Activated naive CD8-positive, alpha-beta T cell treated with anti-CD3 and anti-CD28 coated beads, Interleukin-2, amount 50 U/mL, for 16 hours (primary cell): ENCODE measurements around the gene IHH.

Source experiments
- DNase-seq: peaks from one replicate; pipeline ENCODE4 v3.0.0-alpha.2; 2020; ENCODE audit warnings: low read depth, low spot score

IHH gene

DNA sequence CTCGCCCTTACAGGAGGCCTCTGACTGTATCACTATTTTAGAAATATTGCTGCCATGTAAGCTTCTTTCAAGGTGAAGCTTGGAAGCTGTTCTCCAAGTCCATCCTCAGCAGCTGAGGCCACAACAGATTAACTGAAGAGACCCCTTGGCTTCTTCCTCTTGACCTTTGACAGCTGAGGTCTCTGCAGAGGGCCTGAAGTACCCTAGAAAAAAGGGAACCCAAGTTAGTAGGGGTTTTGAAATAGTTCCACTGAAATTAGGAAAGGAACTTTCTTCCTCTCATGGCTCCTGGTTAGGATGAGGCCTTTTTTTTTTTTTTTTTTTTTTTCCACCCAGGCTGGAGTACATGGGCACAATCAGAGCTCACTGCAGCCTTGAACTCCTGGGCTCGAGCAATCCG lies 15.5 kb upstream of the IHH start:
- no peak for DNase-seq

DNA sequence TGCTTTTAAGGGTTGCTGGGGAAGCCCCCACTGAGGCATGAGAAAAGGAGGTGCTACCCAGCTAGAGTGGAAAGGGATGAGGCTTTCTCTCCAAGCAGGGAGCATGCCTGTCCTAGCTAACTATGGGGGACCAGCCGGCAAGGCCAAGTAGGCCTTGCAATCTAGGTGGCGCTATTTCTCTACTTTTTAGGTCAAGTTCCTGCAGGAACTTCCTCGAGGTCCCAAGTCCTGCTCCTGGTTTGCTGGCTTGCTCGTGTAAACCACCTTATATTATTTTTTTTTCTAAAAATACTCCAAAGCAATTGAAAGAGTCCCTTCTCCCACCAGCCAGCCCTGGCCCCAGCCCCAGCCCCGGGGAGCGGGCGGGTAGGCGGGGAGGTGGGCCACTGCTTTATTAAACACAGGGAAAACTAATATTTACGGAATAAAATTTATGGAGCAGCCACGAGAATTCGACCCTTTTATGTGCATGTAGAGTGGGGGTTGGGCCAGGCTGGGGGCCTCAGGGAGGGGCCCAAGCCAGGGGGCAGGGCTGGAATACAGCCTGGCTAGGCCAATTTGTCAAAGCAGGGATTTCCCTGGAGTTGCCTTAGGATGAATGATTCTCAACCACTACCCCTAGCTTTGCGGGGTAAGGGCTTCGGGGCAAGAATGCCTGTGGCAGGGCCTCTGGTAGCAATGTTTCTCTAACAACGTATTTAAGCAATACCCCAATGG lies 12.8 kb upstream of the IHH start:
- no peak for DNase-seq

DNA sequence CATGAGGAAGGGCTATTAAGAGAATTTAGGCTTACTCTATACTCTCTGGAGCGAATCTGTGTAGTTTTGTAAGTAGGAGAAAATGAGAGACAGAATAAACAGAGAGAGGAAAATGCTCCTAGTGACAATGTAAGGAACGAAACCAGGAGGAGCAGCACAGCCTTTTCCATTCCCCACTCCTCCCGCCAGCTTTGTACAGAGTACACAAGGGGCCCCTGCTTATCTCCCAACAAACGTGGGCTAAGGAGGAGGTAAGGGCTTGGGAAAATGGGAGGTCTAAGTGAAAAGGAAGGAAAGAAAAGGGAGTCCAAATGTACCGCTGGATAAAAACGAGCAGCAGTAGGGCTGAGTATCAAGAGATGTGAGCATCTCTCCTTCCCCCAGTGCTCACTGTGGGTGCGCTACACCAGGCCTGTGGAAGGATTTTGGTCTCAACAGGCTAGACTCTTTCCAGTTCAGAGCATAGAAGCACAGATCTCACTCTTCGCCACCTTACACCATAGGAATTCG lies 12.1 kb upstream of the IHH start:
- DNase-seq: no peak

DNA sequence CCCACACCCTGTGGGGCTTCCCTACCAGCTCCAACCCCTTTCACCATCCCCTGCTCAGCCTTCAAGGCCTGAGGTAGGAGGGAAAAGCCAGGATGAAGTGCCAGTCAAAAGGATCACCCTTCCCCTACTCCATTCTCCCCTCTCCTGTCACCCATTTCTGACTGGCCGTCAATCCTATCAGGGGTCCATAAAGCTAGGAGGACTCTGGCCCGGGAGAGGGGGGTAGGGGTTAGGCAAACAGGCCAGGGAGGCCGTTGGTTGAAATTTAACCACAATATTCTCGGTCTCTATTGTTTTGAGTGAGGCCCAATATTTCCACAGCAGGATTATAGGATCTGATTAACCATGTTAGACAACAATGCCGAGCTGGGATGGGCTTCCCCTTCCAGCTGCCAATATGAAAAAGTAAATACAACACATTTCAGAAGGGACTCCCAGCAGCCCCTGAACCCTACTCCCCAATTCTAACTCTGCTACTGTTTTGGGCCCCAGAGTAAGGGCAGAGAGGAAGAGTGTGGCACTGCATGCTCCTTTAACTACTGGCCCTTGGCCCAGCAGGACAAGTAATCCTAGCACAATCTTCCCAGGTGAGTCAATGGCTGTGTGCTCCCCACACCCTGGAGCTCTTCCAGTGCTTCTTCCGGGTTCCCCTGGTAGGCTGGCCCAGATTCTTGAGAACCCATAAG lies 10.6 kb upstream of the IHH start:
- no peak for DNase-seq

DNA sequence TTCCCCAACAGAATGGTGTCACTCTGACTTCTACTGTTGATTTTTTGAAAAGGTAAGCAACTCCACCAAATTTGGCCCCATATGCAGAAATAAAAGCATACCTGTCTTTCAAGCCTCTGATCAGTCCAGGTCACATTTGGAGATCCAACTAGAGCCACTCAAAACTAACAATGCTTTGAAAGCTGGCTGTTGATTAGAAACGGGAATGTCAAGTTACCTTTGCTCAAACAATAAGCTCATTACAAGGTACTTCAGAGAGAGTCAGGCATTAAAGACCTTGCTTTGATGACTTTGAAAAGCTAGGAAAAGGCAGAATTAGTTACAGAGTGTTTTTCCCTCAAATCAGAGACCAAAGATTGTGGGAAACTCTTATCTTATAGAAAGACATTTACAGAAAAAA lies 4.8 kb upstream of the IHH start:
- no peak for DNase-seq

DNA sequence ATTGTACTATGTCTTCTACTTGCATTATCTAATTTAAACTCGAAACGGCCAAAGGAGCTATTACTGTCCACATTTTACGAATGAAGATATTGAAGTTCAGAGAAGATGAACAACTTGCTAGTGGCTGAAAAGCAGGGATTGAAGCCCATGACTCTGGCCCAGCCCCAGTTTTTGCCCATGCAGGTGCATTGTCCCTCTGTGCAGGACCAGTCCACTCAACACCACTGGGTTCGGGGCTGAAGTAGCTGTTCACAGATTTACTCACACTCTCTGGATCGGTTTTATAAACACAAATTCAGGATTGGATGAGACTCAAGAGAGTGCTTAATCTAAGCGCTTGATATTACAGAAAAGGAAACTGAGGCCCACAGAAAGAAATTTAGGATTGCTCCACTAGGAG lies 1.4 kb upstream of the IHH start:
- DNase-seq: no peak

DNA sequence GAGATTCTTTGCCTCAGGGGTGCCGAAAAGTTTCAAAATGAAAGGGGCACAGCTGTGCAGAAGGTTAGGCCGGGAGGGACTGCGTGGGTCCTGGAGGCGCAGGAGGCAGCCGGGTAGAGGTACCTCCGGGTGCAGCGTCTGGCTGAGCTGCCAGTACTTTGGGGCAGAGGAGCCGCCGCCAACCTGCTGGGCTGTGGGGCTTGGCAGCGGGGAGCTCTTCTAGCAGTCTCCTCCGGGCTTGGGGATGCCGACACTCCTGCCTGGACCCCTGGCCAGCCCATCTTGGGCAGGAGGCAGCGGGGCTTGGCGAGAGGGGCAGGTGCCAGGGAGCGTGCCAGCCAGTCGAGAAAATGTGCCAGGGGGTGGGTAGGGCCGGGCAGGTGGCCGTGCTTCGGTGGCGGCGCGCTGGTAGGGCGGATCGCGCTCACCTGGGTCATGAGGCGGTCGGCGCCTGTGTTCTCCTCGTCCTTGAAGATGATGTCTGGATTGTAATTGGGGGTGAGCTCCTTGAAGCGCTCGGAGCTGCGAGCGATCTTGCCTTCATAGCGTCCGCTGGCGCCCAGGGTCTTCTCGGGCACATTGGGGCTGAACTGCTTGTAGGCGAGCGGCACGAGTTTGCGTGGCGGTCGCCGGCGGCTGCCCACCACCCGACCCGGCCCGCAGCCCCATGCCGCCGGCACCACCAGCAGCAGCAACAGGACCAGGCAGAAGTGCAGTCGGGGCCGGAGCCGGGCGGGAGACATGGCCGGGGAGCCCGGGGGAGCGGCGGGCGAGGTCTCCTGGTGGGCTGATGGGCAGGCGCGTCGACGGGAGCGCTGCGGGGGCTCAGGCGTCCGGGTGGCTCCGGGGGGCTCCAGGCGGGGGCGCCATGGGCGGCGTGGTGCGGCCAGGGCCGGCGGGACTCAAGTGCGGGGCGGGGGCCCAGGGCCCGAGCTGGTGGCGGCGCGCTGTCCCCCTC lies 717 bp downstream of the IHH start:
- DNase-seq: no peak

DNA sequence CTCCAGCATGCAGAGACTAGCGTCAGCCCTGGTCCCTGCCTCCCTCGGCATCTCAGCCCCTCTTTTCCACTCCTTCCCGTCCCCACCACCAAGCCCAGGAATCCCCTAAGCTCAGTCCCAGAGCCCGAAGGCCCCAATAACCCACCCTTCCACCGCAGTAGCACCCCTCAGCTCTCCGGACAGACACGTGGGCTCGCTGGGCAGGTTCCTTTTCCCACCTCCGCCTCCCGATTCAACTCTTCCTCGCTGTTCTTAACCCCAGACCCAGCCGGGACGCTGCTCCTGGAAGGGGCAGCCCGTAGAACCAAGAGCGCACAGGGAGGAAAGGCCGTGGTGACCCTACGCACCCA lies 1.4 kb downstream of the IHH start:
- DNase-seq: no peak

DNA sequence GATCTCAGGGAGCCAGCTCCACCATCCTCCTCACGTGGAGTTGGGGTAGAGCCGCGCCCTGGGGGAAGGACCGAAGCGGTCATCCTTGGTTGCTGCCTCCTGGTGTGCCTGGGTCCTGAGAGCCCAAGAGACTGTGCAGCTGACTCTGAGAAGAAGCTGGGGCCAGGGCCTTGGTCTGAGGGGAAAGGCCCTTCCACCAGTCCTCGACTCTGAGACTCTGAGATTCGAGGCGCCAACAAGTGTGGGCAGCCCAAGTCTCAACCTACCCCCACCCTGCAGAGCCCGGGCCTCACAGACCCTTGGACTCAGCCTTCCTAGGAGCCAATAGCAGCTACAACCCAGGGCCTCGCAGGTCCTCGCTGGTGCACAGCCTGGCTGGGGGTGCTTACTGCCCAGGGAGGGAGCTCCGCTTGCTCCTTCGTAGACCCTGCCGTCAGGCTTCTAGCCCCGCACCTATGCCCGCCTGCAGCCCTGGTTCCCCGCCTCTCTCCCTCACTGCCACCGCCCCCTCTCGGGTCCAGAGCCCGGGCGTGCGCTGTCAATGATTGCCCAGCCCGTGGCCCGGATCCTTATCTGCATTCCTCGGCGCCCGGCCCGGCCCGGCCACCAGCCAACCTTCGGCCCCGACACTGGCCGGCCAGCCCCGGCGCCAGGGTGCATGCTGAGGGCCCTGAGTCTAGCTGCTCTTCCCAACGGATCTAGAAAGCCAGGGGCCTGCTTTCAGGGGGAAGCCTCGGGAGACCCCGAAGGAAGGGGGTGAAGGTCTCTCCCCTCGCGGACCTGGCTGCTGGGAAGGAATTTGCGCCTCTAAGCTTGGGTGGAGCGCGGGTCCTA lies 2.0 kb downstream of the IHH start:
- no peak for DNase-seq

DNA sequence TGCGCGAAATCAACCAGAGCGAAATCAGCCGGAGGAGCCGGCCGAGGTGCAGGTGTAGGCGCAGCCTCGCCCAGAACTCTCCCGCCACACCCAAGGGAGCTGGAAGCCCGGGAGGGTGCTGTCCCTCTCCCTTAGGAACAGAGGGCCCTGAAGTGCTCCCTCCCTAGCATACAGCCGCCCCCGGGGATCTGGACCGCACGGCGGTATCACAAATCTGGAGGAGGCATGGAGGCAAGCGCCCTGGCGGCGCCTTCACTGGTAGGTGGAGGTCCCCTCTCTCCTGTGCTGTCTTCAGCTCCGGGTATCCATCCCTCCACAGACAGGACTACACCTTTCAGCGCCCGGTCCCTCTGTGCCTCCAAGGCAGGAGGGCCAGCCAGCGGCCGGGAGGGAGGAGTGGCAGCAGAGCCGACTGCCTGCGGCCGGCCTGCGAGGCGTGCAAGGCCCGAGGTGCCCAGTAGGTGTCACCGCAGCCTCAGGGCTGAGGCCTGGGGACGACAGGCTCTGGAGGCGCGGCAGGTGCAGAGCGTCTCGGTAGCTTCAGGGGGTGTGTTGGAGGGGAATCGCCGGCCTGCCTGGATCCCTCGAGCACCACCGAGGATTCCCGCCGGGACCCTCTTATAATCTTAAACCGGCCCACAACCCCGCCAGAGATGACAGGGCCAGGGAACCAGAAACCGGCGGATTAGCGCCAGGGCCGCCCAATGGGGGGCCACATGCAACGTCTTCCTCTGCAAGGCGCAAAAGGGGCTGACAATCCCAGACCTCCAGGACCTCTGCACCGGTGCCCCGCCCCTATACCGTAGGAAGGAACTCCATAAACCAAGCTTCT lies 2.8 kb downstream of the IHH start:
- DNase-seq: peak; percentile 43

DNA sequence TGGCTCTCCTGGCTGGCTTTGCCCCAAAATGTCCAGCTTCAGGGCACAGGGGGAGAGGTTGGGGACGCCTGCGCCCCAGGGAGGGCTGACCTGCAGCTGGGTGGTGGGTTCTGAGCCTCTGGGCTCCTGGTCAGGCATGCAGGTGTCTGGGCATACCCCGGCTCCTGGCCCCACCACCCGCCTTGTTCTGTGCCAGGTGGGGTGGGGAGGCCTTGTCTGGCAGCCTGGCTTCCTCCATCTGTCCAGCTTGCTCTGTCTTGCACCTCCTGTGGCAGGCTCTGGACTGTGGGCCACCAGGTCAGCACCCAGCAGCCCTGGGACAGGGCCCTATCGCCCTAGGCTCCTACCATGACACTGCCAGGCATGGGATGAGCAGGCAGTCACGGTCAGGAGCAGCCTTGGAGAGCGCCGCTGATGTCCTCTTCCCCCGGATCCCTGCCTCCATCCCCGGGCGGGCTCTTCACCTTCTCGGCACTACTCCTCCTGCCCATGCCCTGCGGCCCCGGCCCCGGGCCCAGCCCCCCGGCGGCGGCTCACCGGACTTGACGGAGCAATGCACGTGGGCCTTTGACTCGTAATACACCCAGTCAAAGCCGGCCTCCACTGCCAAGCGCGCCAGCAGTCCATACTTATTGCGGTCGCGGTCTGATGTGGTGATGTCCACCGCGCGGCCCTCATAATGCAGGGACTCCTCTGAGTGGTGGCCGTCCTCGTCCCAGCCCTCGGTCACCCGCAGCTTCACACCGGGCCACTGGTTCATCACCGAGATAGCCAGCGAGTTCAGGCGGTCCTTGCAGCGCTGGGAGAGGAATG lies 3.6 kb downstream of the IHH start:
- no peak for DNase-seq

DNA sequence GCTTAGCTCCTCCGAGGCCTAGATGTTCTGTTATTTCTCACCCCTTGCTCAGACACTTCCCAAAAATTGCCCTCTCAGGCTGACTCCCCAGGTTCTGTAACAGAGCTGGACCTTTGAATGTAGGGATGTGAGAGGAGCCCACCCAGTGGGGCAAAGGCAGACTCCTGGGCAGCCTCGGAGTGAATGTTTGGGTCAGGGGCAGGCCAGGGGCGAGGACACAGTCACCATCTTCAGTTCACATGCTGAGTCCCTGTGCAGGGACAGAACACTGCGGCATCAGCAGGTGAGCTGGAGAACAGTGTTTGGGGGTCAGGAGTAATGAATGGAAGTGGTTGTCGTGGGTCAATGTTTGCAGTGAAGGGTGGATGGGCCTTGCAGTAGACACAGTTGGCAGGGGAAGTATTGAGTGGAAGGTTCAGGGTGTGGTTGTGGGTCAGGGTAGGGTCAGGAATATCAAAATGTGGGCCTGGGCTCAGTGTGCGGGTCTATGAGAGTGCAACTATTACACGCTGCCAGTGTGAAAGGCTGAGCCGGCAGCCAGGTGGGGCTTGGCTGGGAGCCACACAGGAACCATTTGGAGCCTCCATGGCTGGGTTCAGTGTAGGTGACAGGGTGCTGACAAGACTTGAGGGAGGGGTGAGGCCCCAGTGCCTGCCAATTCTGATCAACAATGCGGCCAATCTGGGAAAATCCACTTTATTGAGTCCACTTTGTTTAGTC lies 4.4 kb downstream of the IHH start:
- no peak for DNase-seq

DNA sequence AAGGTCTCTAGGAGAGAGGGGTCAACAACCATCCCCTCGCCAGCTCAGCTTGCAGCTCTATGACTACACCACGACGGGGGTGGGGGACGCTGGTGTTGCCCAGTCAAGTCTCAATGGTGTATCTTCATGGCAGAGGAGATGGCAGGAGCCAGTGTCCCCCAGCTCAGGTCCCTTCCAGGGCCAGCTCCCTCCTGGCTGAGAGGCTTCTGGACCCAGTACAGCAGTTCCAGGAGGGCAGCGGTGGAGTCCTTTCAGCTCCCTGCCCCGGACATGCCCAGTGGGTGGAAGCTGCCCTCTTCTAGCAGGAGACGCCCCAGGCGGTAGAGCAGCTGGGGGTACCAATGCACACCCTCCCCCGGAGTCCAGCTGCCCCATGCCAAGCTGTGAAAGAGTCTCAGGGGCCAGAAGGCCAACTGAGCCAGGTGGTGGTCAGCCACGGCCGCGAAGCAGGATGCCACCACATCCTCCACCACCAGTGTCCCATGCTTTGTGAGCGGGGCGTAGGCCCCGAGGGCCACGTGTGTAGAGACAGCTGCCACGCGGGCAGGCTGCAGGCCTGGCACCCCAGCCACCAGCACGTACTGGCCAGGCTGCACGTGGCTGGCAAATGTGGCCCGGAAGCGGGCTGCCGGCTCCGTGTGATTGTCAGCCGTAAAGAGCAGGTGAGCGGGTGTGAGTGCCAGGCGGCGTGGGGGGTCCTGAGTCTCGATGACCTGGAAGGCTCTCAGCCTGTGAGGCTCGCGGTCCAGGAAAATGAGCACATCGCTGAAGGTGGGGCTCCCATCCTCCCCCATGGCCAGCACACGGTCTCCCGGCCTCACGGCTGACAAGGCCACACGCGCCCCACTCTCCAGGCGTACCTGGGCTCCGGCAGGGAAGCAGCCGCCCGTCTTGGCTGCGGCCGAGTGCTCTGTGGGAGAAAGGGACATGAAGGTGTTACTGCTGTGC lies 5.5 kb downstream of the IHH start:
- no peak for DNase-seq

DNA sequence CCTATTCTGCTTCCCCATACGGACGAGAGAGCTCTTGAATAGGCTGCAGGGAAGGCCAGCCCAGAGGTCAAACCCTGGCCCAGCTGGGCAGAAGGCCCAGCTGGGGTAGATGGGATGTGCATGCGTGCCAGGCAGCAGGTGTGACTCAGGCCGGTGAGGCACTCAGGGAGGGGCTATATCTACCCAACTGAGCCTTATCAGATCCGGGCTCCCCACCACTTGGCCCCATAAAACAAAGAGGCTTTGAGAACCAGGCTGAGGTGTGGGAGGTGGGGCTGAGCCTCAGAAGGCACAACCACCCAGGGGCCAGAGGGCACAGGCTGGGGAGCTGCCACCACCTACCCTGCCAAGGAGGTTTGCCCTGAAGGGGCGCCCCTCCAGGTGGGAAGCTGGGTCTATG lies 11.4 kb downstream of the IHH start:
- no peak for DNase-seq

DNA sequence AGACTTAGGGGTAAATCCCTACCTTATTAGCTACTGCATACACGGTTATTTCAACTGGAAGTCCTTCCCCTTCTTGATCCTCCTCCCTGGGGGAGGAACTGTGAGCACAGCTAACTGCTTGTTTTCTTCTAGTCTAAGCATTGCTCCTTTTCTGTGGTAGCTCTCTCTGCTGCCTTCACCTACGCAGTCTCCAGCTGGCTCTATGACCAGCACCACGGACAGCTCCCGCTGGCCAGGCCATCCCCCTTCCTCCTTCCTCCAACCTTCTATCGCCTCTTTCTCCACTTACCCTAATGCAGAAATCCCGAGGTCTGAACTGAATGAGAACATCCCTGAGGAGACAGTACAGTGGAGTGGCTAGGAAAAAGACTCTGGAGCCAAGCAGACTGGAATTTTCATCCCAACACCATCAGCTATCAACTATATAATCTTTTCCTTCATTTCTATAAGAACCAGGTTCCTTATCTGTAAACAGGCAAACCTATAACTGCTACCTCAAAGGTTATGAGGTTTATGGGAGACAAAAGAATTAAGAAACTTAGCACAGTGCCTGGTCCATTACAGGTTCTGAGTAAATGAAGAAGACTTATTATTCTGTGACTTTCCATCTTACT lies 14.7 kb downstream of the IHH start:
- DNase-seq: no peak

DNA sequence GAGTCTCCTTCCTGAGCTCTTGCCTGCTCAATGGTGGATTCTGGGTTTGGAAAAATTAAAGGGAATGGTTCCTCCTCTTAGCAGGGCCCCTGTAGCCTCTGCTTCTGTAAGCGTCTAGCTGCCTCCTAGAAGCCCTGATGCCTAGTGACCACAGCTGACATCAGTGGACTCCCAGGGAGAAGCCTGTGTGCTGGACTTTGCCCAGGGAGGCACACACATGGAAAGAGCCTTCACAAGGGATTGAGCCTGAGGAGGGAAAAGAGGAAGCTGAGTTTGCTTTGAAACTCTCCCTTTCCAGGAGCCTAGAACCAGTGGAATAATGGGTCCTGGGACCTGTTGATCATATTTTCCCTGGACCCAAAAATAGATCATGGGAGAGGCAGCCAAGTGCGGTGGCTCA lies 18.0 kb downstream of the IHH start:
- no peak for DNase-seq

DNA sequence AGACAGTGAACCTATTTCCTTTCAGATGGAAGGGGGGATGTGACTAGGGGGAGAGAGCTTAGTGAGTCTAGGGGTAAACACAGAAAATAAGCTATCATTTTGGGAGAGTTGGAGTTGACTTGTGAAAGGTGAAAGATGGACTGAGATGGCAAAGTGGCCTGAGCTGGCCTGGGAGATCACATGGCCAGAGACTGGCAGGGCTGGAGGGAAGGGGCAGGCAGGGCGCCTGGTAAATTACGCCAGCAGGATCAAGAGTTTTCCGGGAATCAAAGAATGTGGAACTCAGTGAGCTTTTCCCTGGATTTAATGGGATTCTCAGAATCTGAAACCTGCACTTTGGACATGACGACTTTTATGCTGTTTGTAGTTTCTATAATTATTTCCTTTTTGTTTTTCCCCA lies 18.6 kb downstream of the IHH start:
- no peak for DNase-seq
